HG02642 (cell line): ENCODE measurements around the gene VAV2.
"Not testable (repeated sequence)": the region's sequence is repeated elsewhere in the genome, so short reads cannot be mapped to it uniquely, and the experiment has no call there.

ENCODE experiments used
- ATAC-seq: cut with Tn5 transposase; IDR thresholded peaks from one replicate; pipeline ENCODE4 v1.9.1; 2021; ENCODE audit warnings: mild to moderate bottlenecking; ENCODE audit not compliant: unreplicated experiment, poor library complexity

The VAV2 gene

GRCh38 chr9:133767008-133767407, 225.1 kb downstream of the VAV2 start:
- no peak for ATAC-seq

GRCh38 chr9:133766234-133766633, 225.9 kb downstream of the VAV2 start:
- not testable (repeated sequence) for ATAC-seq

- ATAC-seq: no peak
These were observed 228.6 kb downstream of the VAV2 start for GRCh38 chr9:133763272-133764183.

GRCh38 chr9:133762488-133763271, 229.4 kb downstream of the VAV2 start:
- ATAC-seq: no peak

- no peak for ATAC-seq
These were observed 230.4 kb downstream of the VAV2 start for GRCh38 chr9:133761641-133762248.

- ATAC-seq: no peak
These were observed 231.3 kb downstream of the VAV2 start for GRCh38 chr9:133760713-133761290.

GRCh38 chr9:133759946-133760345, 232.2 kb downstream of the VAV2 start:
- no peak for ATAC-seq

GRCh38 chr9:133759146-133759900, 232.8 kb downstream of the VAV2 start:
- ATAC-seq: no peak

GRCh38 chr9:133758228-133758627, 233.9 kb downstream of the VAV2 start:
- ATAC-seq: no peak

- no peak for ATAC-seq
These were observed 237.4 kb downstream of the VAV2 start for GRCh38 chr9:133754688-133755227.

GRCh38 chr9:133754187-133754586, 237.9 kb downstream of the VAV2 start:
- no peak for ATAC-seq

GRCh38 chr9:133752739-133753446, 239.2 kb downstream of the VAV2 start:
- ATAC-seq: no peak

- no peak for ATAC-seq
These were observed 241.0 kb downstream of the VAV2 start for GRCh38 chr9:133750982-133751649.

GRCh38 chr9:133747309-133747708, 244.8 kb downstream of the VAV2 start:
- ATAC-seq: no peak

- ATAC-seq: not testable (repeated sequence)
These were observed 247.6 kb downstream of the VAV2 start for GRCh38 chr9:133744528-133744927.

GRCh38 chr9:133742849-133743444, 249.2 kb downstream of the VAV2 start:
- peak; percentile 62 for ATAC-seq

GRCh38 chr9:133742251-133742650, 249.9 kb downstream of the VAV2 start:
- ATAC-seq: no peak

GRCh38 chr9:133741716-133742115, 250.4 kb downstream of the VAV2 start:
- no peak for ATAC-seq
